OCI-LY3 (cell line): ENCODE results near the gene ABCD1.

Source experiments
- CTCF ChIP-seq: fragments of 200-600, 300-600 bp; sonication (generic); IDR thresholded peaks from 2 replicates; pipeline ENCODE4 v1.5.1; 2014; ENCODE audit warnings: antibody characterized with exemption, low read length, low read depth
- EZH2phosphoT487 ChIP-seq: fragments of 200-600 bp; shearing (Covaris generic); IDR thresholded peaks from 2 replicates; pipeline ENCODE4 v1.6.1; 2018; ENCODE audit warnings: antibody characterized with exemption, mixed run types, low read depth

GRCh38 chrX:153766098-153766817 is 41.6 kb downstream of the ABCD1 start:
- TF ChIP-seq EZH2phosphoT487, result no peak
- no peak for TF ChIP-seq CTCF
